Muscle layer of duodenum (tissue), 2 donors: ENCODE results near the gene RALGPS1.

ENCODE experiments used
- H3K27ac ChIP-seq: one replicate; pipeline ENCODE4 v1.7.0; 2013; ENCODE audit warnings: mild to moderate bottlenecking, low read length
- H3K27me3 ChIP-seq: one replicate; pipeline ENCODE4 v1.7.0; 2013; ENCODE audit warnings: low read depth, mild to moderate bottlenecking, control low read depth, low read length
- H3K36me3 ChIP-seq, 2 donors: one replicate each; pipeline ENCODE4 v1.7.0; 2013; ENCODE audit warnings: low read length in 2 of 2, control low read depth in 1 of 2, mild to moderate bottlenecking in 1 of 2; ENCODE audit not compliant: insufficient read depth in 2 of 2, control insufficient read depth in 1 of 2
- H3K4me1 ChIP-seq, 2 donors: one replicate each; pipeline ENCODE4 v1.7.0; 2013; ENCODE audit warnings: low read length in 2 of 2, mild to moderate bottlenecking in 2 of 2, control low read depth in 1 of 2, moderate library complexity in 1 of 2; ENCODE audit not compliant: insufficient read depth in 2 of 2, control insufficient read depth in 1 of 2
- H3K4me3 ChIP-seq, 2 donors: one replicate each; pipeline ENCODE4 v1.7.0; 2013; ENCODE audit warnings: low read length in 2 of 2, low read depth in 1 of 2, mild to moderate bottlenecking in 1 of 2
- H3K9me3 ChIP-seq, 2 donors: one replicate each; pipeline ENCODE4 v1.7.0; 2013; ENCODE audit warnings: low read length in 2 of 2, control low read depth in 1 of 2, mild to moderate bottlenecking in 1 of 2; ENCODE audit not compliant: control insufficient read depth in 1 of 2
- donor health status: healthy.

Gene RALGPS1

DNA sequence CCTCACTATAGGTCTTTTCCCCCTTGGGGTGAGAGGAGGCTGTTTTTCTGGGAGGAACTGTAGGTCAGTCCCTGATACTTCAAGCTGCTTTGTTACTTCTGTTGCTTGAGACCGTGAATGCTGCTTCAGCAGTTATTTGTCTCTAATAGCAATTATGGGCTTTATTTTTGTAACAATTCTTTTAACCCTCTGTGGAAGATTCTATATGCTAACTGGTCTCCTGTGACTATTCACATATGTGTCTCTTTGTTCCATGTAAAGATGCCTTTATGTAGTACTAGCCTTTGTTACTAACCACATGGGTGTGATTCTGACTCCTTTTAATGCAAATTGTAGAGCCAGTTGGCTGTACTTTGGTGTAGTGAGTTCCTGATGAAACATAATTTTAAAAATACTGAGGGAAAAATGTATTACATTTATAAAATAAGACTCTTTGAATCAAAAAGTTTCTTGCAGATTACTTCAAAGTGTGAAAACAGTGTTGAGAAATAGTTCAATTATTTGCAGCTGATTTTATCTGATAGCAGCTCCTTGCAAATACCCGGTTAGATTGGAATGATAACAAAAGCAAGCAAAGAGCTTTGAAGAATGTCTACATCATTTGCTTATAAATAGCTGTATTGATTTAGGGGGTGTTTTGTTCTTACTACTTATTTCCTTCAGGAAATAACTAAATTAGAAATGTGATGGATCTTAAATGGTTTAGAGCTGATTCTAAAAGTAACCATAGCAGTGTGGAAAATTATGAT is 161.2 kb downstream of the RALGPS1 start:
- H3K27ac ChIP-seq = no peak overlapping the region
- H3K4me3 ChIP-seq = no peak overlapping the region
- H3K27me3 ChIP-seq = no peaks in the 10 kb centered on the region
- no peaks in the 10 kb centered on the region for H3K9me3 ChIP-seq
- peaks cover 3 to 27% of the 10 kb centered on the region in 2 donors for H3K4me1 ChIP-seq
- no peaks in the 10 kb centered on the region for H3K36me3 ChIP-seq

GRCh38 chr9:127076860-127077643 is 162.5 kb downstream of the RALGPS1 start:
- Histone ChIP-seq H3K4me1 (peaks cover 3 to 27% of the 10 kb centered on the region in 2 donors), H3K27me3 (no peaks in the 10 kb centered on the region), H3K36me3 (no peaks in the 10 kb centered on the region), H3K4me3 (no peak overlapping the region), H3K27ac (no peak overlapping the region), H3K9me3 (no peaks in the 10 kb centered on the region)

- no peaks in the 10 kb centered on the region for H3K27me3 ChIP-seq
- H3K4me1 ChIP-seq = peaks cover 3 to 27% of the 10 kb centered on the region in 2 donors
- H3K36me3 ChIP-seq = no peaks in the 10 kb centered on the region
- H3K9me3 ChIP-seq = no peaks in the 10 kb centered on the region
- H3K4me3 ChIP-seq = no peak overlapping the region
- no peak overlapping the region for H3K27ac ChIP-seq
These were observed 163.0 kb downstream of the RALGPS1 start for GRCh38 chr9:127077644-127077946.

GRCh38 chr9:127078336-127078735 is 163.8 kb downstream of the RALGPS1 start:
- Histone ChIP-seq H3K36me3 (no peaks in the 10 kb centered on the region), H3K27me3 (no peaks in the 10 kb centered on the region), H3K9me3 (no peaks in the 10 kb centered on the region), H3K27ac (no peak overlapping the region), H3K4me3 (no peak overlapping the region), H3K4me1 (peaks cover 3 to 27% of the 10 kb centered on the region in 2 donors)

DNA sequence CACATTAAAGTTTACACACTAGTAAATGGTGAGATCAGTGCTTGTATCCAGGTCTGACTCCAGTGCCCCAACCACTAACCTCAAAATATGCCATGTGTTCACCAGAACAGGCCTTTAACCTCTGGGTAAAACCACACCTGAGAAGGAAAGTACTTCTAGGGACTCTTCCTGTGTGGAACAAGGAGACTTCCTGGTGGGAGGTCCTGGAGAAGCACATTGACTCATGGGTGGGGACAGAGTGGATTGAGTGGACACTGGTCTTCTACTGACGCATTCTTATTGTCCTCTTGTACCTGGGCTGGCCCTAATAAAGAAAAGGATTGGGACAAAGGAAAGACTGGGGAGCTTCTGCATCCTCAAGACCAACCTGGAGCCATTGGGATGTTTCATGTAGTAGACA is 164.4 kb downstream of the RALGPS1 start:
- Histone ChIP-seq H3K4me1 (peaks cover 3 to 27% of the 10 kb centered on the region in 2 donors), H3K4me3 (no peak overlapping the region), H3K27ac (no peak overlapping the region), H3K36me3 (no peaks in the 10 kb centered on the region), H3K9me3 (no peaks in the 10 kb centered on the region), H3K27me3 (no peaks in the 10 kb centered on the region)

GRCh38 chr9:127079446-127080140 is 165.0 kb downstream of the RALGPS1 start:
- Histone ChIP-seq H3K9me3 (no peaks in the 10 kb centered on the region), H3K4me1 (peaks cover 3 to 22% of the 10 kb centered on the region in 2 donors), H3K27me3 (no peaks in the 10 kb centered on the region), H3K36me3 (no peaks in the 10 kb centered on the region), H3K27ac (no peak overlapping the region), H3K4me3 (no peak overlapping the region)

DNA sequence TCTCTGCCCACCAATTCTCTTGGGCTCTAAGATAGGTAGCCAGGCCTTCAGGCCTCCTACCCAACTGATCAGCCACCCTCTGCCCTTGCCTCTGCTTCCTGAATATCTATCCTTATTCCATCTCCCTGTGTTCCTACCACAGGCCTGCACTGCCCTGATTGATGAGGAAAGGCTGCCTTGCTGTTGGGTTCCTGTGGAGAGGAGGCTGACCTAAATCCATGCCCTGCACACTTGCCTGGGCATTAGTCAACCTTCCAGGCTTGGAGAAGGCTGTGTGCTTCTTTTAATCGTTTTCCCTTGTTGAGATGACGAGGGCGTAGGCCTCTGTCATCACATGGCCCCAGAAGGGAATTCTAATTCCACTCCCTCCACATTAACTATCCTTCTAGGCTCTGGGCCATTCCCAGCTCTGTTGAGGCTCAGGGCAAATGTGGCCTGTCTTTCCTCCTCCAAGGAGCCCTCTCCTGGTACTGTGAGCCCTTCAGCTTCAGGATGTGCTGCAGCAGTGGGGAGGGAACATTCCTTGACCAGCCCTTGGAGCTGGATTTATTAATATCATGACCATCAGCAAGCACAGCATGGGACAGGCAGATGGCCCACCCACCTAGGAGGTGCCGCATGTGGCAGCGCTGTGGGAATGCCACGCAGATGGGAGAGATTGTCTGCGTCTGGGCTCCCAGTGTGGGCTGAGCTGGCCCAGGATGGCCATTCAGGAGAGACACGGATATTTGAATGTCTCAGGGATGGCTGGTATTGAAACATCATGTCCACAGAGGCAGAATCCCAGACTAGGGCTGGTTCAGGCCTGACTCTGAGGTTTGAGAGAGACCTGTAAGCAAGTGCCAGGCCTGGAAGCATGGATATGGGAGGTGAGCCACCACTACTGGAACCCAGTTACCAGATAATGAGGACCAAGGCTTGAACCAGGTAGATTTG is 166.9 kb downstream of the RALGPS1 start:
- no peak overlapping the region for H3K27ac ChIP-seq
- no peak overlapping the region for H3K4me3 ChIP-seq
- H3K9me3 ChIP-seq = no peaks in the 10 kb centered on the region
- no peaks in the 10 kb centered on the region for H3K27me3 ChIP-seq
- H3K36me3 ChIP-seq = no peaks in the 10 kb centered on the region
- peaks cover 0 to 6% of the 10 kb centered on the region in 2 donors for H3K4me1 ChIP-seq

DNA sequence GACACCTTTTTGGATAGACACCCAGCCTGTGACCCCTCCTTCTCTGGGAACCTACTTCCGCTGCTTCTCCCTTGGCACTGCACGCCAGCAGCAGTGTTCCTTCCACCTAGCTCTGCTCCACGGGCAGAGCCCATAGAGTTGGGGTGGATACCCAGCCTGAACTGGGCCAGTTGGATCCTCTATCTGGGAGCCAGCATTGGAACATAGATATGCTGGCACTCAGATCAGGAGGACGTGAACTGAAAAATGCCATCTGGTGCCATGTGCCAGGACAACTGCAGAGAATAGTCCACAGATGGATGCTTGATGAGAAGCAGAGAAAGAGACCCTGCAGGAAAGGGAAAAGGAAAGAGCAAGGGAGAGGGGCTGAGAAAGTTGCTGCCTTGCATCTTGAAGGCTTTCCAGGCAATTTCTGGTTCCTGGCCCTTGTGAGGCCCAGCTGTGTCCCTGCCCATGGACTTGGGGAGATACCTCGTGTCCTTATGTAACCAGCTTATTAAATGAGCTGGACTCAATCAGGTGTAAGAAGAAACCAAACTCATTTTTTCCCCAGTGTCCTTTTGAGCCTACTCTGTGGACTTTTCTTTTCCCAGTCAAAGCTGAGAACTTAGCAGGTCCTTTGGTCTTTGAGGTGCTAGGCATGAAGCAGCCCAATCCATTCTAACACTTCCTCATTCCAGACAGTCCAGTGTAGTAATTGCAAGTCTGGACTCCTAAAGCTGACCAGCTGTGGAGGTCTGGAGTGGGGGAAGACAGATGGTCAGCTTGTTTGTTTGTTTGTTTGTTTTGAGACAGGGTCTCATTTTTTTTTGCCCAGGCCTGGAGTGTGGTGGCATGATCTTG is 168.8 kb downstream of the RALGPS1 start:
- Histone ChIP-seq H3K9me3 (no peaks in the 10 kb centered on the region), H3K27me3 (no peaks in the 10 kb centered on the region), H3K27ac (no peak overlapping the region), H3K4me1 (no peaks in the 10 kb centered on the region), H3K36me3 (peaks cover 9 to 18% of the 10 kb centered on the region in 2 donors), H3K4me3 (no peak overlapping the region)

DNA sequence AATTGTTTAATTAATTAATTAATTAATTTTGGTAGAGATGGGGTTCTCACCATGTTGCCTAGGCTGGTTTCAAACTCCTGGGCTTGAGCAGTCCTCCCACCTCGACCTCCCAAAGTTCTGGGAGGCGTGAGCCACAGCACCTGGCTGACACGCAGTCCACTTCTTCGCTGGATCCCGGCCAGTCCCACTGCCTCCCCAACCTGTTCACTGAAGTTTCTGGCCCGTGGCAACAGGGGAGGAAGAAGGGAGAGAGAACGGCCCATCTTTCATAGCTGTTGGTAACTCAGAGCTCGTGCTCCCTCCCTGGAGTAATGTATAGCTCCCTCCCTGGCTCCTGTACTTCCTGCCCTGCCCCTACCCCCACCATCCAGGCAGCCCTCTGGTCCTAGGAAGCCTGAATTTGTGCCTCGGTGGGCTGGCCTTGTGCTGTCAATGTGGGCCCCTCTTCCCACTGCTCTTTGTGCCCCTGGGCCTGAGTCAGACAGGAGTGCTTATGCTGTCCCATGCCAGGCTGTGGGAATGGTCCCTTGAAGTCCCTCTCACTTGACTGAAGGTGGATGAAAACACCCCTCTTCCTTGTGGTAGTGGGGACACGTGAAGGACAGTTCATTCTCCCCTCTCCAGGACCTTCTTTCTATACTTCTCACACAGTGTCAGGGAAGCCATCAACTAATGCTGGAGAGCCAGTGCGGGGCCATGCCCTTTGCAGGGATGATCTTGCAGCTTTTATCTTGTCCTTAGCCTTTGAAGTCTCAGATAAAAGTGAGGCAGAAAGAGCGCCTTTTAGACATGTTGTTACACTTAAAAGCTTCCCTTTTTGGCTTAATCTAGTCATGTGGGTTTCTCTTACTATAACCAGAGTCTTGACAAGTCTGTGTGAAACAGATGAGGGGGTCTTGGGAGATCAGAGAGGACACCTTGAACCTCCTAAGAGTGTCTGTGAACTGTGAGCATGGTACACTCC is 169.8 kb downstream of the RALGPS1 start:
- Histone ChIP-seq H3K4me1 (no peaks in the 10 kb centered on the region), H3K4me3 (no peak overlapping the region), H3K27ac (no peak overlapping the region), H3K9me3 (no peaks in the 10 kb centered on the region), H3K27me3 (no peaks in the 10 kb centered on the region), H3K36me3 (peaks cover 13 to 28% of the 10 kb centered on the region in 2 donors)
